RKO (cell line): ENCODE measurements around the gene IZUMO1R.
"Not testable (repeated sequence)": the region's sequence is repeated elsewhere in the genome, so short reads cannot be mapped to it uniquely, and the experiment has no call there.

Source experiments
- DNase-seq: peaks from one replicate; pipeline ENCODE4 v3.0.0-alpha.2; 2016; ENCODE audit warnings: low spot score

Gene IZUMO1R

DNA sequence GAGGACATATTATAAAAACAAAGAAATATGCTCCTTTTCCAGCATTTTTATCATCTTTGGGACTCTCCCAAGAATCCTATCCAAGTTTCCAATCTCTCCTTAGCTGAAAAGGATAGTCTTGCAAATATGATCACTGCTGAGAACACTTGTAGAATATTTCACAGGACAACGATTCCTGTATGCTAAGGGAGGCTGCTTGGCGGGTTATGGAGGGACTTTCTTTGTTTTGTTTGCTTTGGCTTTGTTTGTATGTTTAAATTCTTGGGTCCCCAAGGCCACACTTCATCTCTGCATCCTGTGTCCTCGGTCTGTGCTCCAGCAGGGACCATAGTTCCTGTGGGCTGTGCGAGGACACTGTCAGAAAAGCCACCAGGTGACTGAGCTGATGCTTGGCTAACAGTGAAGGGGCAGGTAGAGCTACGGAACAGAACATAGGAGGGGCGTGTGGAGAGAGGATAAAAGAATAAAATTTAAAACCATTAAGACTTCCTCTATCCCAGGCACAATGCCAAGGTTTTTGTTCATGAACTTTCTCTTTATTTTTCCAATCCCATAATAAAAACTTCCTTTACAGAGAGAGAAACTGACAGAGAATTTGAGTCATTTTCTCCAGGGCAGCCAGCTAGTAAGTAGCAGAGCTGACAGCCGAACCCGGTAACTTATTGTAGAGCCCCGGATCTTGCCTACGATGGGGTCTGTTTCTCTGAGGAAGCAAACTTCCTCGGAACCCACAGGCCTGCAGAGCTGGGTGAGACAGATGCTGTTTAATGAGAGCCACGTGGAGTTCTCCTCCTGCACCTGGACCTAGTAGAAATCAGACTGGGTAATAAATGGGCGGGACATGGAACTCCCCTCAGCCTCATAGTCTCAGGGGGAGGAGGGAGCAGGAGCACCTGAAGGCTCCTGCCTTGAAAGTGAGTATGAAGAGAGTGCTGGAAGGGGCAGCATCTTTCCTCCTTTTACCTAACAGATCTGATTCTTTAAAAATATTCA, at the start of gene IZUMO1R:
TSS of gene IZUMO1R (plus strand) at position 615 of the 993 bp plus-strand sequence. CDS start 1,057 bp downstream, outside the sequence.
- DNase-seq = no peak

DNA sequence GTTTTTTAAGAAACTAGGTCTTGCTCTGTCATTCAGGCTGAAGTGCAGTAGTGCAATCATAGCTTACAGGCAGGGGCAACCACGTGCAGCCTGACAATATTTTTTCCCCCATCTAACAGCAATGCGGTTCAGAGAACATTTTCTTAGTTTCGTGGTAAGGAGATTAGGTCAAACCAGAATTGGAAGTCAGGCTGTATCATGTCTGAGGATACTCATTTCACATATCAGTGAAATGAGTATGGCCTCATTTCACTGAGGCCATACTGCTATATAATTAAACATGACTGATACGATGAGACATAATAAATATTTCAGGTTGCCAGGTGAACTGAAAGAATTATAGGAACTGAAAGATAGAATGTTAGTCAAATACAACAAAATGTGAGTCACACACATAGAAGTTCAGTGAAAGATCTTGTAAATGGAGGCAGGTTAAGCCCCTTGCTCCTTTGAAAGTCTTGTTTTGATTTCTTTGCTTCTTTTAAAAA, 32.5 kb upstream of the IZUMO1R start:
- no peak for DNase-seq

DNA sequence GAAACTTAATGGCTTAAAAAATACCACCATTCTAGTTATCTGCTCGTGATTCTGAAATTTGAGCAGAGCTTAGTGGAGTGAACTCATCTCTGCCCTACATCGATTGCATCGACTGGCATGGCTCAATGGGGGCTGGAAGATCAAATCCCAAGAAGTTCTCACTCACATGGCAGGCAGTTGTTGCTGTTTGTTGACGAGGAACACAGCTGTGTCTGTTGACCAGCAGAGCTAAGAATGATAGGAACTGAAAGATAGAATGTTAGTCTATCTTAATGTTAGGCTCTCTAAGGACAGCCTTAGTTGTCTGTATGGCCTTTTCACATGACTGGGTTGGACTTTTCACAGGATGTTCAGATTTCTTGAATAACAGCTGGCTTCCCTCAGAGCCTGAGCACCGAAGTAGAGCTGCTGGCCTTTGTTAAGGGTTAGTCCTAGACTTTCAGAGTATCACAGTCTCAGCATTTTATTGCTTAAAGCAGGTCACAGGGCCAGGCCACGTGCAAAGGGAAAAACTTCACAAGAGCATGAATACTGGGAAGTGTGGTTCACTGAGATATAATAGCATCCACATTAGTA, 31.6 kb upstream of the IZUMO1R start:
- DNase-seq = no peak

DNA sequence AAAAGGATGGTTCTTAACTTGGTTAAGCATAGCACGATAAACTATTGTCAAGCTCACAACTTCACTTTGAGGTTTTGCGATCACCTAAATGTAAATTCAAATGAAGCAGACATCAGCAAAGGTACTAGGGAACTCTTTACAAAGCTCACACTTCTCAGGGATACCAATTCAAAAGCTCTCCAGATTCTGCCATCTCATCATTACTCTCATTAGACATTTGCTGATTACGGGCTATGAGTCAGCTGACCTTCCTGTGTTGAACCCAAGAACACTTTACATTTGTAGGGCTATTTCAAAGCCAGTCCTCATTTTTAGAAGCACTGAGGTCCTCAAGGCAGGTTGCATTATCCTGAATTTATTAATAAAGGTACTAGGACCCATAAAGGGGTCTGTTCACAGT, 28.4 kb upstream of the IZUMO1R start:
- DNase-seq = no peak

DNA sequence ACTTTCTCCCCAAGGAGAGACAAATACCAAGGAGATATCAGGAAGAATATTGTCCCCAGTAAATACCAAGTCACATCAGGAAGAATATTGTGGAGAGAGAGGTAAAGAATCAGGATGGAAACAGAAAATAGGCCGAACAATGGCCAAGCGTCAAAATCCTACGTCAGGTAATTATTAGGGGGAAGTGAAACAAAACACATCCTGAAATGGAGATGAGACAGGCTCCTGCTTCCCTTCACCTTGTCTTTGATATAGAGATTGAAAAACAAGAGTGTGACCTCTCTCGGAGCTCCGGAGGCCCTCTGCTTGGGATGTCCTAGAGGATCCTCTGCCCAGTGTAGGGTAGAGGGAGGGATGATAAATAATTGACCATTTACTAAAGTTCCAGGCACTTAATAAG, 27.4 kb upstream of the IZUMO1R start:
- DNase-seq = no peak

DNA sequence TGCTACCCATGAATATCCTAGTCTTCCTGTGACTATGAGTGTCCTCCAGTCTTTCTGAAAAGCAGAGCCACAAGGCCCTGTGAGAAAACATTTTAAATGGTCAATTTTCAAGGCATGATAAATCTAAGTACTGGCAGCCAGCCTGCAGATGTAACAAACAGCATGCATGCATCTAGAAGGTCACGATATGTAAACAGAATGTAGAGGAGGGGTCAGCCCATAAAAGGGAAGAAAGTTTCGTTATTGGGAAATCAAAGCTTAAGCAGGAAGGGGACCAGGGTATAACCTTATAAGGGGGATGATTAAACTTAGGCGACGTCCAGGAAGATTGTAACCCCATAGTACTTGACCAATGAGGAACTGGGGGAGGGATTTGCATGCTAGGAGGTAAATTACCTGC, 26.2 kb upstream of the IZUMO1R start:
- not testable (repeated sequence) for DNase-seq

DNA sequence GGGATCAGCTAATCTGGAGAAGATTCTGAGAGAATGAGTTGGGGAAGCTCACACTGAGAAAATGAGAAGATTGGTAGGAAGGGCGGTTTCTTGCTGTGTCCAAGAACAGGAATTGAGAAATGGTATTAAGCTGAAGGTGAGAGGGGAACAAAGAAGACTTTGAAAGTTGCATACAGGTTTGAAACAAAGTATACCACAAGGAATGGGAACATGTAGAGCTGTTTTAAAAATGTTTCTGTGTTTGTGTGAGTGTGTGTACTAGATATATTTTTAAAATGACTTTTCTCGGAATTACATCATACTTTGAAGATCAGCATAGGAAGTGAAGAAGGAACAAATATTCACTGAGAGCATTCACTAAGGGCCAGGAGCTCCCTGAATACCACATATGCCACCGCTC, 24.4 kb upstream of the IZUMO1R start:
- DNase-seq = no peak

DNA sequence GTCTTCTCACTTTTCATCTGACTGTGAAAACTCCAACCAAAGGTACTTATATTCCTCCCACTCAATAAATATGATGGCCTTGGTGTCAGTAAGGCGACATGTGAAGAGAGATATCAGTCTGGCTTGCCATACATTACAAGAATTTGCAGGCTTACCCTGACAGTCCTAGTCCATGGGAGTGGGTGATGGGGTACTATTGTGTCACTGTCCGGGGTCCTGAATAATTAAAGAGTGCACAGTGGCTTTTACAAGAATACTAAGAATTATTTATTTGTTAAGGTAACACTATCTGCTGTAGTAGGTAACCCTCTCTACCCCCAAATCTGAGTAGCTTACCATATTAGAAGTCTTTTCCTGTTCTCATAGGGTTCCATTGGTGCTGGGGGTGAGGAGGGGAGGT, 23.1 kb upstream of the IZUMO1R start:
- no peak for DNase-seq

DNA sequence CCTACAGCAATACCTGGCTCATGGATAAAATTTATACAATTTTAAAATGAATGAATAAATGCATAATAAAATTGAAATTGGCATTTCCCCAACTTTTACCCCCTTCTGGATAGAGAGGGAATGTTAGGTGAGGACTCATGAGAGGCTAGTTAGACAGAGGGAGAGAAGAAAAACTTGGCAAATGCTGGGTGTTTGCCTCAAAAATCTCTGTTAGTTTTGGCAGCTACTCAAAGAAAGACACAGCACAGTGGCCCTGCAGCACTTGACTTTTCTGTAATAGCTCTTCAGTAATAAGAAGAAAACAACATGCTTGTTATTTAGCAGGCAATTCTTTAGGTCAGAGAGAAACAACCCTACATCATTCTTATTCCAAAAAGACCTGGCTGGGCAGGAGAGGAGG, 20.7 kb upstream of the IZUMO1R start:
- no peak for DNase-seq

DNA sequence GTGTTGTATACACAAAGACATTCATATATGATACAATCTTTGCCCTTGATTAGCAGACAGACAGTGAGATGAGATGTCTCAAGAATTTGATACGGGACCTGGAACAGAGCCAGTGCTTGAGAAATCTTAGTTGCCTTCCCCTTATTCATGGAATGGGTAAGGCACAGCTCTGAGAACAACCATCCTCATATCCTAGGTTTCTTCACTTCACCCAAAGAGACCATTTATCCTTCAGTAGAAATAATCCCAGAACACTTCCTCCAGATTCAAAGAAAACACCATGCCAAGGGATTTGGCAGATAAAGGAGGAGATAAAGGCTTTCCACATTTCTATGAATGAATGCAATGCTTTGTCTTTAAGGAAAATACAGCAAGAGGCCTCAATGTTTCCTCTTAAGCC, 8.8 kb upstream of the IZUMO1R start:
- no peak for DNase-seq

DNA sequence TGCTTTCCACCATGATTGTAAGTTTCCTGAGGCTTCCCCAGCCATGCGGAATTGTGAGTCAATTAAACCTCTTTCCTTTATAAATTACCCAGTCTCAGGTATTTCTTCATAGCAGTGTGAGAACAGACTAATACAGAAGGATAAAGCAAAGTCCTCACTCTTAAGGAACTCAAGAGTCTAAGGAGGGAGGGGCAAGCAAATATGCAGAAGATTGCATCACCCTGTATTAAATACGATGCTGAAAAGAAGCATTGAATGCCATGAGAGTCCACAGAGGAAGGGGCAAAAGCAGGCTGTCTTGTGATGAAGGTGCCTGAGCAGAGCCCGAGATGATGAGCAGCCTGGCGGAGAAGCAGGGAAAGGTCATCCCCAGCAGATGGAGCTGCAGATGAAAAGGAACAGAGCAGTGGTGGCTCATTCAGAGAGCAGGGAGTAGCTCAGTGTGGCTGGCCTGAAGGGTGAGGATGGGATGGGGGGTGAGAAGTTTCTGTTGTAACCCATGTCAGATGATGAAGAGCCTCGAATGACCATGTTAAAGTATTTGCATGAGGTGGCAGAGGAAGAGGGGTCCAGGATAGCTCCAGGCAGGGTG, 6.3 kb upstream of the IZUMO1R start:
- DNase-seq = no peak

DNA sequence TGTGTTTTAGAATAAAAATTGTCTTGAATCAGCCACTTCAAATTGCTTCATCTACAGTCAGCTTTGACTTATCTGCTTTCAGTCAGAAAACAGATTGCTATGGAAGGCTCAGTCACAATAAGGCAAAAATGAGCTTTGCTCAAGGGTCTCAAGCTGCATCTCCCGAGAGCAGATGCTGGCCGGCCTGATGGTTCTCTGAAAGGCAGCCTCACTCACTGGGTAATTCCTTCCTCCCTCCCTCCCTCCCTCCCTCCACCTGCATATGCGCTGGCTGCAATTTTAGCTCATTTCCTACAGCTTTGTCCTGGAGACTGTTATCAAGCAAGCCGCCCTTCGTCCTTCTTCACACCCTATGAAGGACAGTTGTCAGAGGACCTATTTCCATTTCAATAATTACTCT, 1.6 kb upstream of the IZUMO1R start:
- no peak for DNase-seq

DNA sequence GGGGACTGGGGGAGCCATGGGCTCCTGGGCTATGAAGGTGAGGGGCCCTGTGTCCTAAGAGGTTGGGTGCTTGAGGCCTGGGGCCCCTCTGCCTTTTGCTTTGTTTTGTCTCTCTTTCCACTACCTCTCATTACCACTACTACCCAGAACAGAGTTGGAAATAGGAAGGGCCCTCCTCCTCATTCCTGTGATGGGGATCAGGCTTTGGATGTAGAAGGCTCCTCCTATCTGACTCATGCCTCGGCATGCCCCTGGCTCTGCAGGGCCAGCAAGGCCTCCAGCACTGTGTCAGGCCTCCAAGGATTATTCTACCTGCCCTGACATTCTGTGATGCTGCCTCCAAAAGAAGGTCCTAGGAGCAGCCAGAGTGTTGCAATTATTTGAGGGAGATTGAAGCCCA, 766 bp downstream of the IZUMO1R start:
- DNase-seq = no peak

DNA sequence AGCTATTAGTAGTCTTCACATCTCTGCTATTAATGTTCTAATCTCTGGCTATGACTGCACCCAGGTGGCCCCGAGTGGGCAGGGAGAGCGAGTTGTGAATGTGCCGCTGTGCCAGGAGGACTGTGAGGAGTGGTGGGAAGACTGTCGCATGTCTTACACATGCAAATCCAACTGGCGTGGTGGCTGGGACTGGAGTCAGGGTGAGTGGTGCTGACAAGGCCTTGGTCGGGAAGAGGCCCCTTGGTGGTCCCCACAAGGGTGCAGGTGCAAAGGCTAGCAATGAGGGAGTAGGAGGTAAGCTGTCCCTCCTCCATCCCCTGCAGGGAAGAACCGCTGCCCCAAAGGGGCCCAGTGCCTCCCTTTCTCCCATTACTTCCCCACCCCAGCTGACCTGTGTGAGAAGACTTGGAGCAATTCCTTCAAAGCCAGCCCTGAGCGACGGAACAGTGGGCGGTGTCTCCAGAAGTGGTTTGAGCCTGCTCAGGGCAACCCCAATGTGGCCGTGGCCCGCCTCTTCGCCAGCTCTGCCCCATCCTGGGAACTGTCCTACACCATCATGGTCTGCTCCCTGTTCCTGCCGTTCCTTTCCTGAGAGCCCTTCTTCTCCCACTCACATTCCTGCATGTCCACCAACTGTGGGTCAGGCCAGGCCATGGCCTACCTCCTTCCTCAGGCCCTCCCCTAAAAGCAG, 2.9 kb downstream of the IZUMO1R start:
- DNase-seq = no peak

DNA sequence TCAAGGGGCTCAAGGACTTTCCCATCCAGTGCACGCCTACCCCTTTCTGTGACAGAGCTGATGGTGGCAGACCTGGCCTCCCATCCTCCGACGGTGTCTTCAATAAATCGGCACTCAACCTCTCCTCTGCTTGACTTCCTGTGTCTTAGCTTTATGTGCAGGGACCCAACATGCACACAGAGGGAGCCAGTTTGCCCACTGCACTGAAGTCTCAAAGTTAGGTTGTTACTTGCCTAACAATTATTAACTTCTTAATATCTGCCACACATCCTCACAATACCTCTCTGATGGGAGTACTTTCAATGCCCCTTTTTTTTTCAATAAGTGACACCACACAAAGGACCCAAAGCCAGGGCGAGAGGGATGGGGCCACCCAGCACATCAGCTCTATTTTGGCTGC, 3.6 kb downstream of the IZUMO1R start:
- no peak for DNase-seq

DNA sequence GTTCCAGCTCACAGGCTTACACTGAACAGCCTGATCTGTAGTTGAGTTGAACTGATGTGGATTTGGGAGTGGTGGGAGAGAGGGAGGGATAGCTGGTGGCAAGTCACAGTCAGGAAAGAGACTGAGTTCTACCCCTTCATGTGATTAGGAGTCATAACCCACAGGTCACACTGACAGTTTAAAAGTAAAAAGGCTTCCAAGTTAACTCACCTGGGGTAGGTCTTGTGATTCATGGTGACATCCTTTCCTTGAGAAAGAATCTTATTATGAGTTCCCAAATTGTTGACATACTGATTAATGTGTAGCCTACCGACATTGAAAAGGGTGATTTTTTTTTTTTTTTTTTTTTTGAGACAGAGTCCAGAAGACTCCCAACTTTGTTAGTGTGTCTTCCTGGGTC, 5.4 kb downstream of the IZUMO1R start:
- no peak for DNase-seq

DNA sequence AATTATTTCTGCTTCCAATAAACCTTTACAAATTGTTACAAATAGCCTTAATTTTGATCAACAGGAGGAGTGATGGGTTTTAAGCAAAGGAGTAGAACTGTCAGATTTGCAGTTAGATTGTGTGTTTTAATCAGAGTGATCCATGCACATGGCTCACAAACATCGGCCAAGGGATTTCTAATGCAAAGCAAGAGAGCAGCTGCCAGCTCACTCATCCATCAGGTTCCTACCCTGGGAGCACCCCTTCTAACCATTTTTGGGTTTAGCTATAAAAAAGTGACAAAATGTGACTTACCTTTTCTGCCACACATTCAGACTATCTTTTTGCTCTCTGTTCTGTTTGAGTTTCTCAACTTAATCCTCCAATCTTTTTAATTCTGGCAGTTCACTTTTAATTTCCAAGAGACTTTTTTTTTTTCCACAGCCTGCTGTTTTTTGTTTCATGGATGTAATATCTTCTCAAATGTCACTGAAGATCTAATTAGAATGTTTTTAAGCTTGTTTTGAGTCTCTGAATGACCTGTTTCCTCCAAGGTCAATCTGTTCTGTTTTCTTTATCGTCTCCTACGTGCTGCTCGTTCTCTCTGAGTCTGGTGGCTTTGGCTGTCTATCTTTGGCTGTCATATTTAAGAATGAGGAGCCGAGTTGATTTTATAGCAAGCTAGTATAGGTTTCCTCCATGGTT, 6.0 kb downstream of the IZUMO1R start:
- DNase-seq = no peak

DNA sequence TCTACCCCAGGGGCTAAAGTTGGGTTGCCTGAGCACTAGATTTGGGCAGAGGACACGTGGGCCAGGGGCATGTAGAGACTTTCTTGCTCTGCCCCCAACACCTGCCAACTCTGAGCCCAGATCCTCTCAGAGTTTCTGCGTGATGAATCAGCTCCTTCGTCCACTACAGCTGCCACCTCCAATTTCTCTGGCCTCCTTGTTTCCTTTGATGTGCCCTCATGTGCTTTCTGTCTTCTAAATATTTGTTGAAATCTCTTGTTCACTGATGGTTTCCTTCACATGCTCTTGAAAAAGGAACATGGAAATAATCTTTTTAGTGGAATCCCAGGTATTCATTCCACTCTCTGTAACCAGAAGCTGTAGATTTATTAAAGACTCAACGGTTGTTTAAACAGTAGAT, 8.0 kb downstream of the IZUMO1R start:
- no peak for DNase-seq

DNA sequence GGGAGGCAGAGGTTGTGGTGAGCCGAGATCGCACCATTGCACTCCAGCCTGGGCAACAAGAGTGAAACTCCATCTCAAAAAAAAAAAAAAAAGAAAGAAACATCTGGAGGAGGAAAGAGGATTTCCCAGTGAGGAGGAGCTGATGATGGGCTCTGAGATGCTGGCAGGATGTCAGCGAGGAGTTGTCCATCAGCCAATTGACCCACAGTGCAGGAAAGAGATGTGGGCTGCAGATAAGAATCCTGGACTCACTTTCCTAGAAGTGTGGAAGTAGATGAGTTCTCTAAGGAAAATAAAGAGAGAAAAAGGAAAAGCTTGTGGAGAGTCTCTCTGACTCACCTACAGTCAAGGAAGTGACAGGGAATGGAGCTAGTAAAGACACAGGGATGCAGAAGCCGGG, 9.7 kb downstream of the IZUMO1R start:
- no peak for DNase-seq

DNA sequence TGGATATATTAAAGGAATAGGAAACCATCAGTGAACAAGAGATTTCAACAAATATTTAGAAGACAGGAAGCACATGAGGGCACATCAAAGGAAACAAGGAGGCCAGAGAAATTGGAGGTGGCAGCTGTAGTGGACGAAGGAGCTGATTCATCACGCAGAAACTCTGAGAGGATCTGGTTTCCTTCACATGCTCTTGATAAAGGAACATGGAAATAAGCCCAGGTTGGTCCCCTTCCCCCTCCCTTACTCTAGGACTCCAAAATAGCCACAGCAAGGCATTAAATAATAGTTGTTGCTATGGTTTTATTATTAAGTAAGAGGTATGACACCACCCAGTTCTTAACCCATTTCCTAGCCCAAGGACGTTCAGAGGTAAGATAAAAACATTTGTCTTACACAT, 11.3 kb downstream of the IZUMO1R start:
- no peak for DNase-seq

DNA sequence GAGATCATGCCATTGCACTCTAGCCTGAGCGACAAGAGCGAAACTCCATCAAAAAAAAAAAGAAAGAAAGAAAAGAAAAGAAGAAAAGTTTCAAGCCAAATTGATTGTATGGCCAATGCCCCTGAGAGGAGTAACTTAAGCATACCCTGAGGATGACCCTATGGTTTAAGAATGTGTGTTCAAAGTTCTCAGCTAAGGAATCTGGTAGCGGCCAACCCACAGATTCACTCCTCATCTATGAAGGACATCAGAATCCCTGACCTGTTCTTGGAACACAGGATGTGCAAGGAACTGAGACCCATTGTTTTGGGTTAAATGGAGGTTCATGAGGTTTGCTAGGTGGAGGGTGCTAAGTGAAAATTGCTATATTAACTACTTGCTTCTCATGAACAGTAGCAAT, 18.1 kb downstream of the IZUMO1R start:
- DNase-seq = no peak

DNA sequence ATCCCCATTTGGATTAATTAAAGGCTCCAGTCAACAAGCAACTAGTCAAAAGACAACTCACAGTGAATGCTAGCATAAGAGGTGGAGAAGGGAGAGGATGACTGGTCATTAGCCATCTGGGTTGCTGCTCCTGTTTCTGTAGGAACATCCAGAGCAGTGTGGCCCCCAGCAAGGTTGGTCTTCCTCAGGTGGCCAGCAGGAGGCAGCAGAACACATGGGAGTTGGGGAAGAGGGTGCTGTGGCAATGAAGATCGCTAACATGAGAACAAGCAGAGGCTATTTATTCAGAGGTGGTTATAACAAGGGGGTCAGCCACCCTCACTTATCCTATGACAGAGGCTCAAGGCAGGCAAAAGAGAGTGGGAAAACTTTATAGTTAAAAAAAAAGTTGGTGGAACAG, 21.3 kb downstream of the IZUMO1R start:
- DNase-seq = no peak
